Endothelial cell of umbilical vein (primary cell): ENCODE data around the gene PURB. TPM values are rescaled to one million over a fixed set of nuclear protein-coding genes. Genes with fewer than 3 reads are reported as not detected.

Source experiments
- BruUV-seq: library from RNA; stranded (reverse); fragments of 400-500 nt; replicated peaks from 2 replicates; lab custom pipeline; 2021; lab: Mats Ljungman, UMichigan
- CTCF ChIA-PET: fragments of 300-600, 350-600 bp; sonication (Branson Sonifier 250); formaldehyde crosslinking; loops from one replicate; lab custom pipeline; 2021; ENCODE audit warnings: antibody characterized with exemption, inconsistent platforms; lab: Charles Lee
- POLR2A ChIA-PET: fragments of 300-600, 350-600 bp; sonication (Branson Sonifier 250); formaldehyde crosslinking; loops from one replicate; lab custom pipeline; 2021; ENCODE audit warnings: antibody characterized with exemption, inconsistent platforms; lab: Charles Lee
- DNase-seq: peaks from one replicate; pipeline ENCODE4 v3.0.0-alpha.2; 2011; ENCODE audit warnings: low read depth, low spot score
- FAIRE-seq: peaks from 2 replicates; lab custom pipeline; 2011; peaks lifted over from hg19 to GRCh38; lab: Jason Lieb, UNC
- H2AFZ ChIP-seq: 2 replicates; pipeline ENCODE4 v1.6.0; 2012; ENCODE audit warnings: low read depth, low read length, control low read depth, inconsistent platforms
- H3K27ac ChIP-seq: 2 replicates; pipeline ENCODE4 v1.5.1; 2011; ENCODE audit warnings: low read depth, mild to moderate bottlenecking, control low read depth, low read length, moderate library complexity; ENCODE audit not compliant: insufficient read depth
- H3K27me3 ChIP-seq, 2 experiments: 2 replicates each; pipeline versions ENCODE4 v1.6.0 to v1.6.1; 2011; ENCODE audit warnings: low read length in 2 of 2, mixed read lengths in 1 of 2; ENCODE audit not compliant: control insufficient read depth in 2 of 2, insufficient read depth in 2 of 2
- H3K36me3 ChIP-seq, 2 experiments: 2 replicates in 1 of 2; 3 replicates in 1 of 2; pipeline ENCODE4 v1.5.1; 2011; ENCODE audit warnings: low read length in 2 of 2, mild to moderate bottlenecking in 1 of 2, moderate library complexity in 1 of 2; ENCODE audit not compliant: control insufficient read depth in 2 of 2, insufficient read depth in 2 of 2; ENCODE audit errors: extremely low read depth in 1 of 2
- H3K4me1 ChIP-seq: 3 replicates; pipeline ENCODE4 v1.5.1; 2011; ENCODE audit warnings: mild to moderate bottlenecking, low read length; ENCODE audit not compliant: control insufficient read depth, insufficient read depth; ENCODE audit errors: extremely low read depth
- H3K4me2 ChIP-seq: 2 replicates; pipeline ENCODE4 v1.6.1; 2011; ENCODE audit warnings: low read length, control low read depth, mixed read lengths; ENCODE audit not compliant: insufficient read depth
- H3K4me3 ChIP-seq, 3 experiments: fragments of 200-600 bp in 1 of 3; sonication (generic), shearing (Covaris generic) in 1 of 3; replicated peaks in 1 of 3; 2 replicates each; pipeline ENCODE4 v1.5.1; 2011 to 2016; ENCODE audit warnings: control low read depth in 3 of 3, low read length in 3 of 3, mild to moderate bottlenecking in 2 of 3, inconsistent platforms in 1 of 3, low read depth in 1 of 3, moderate library complexity in 1 of 3; ENCODE audit not compliant: insufficient read depth in 1 of 3
- H3K79me2 ChIP-seq: 2 replicates; pipeline ENCODE4 v1.6.0; 2012; ENCODE audit warnings: low read length, inconsistent platforms; ENCODE audit not compliant: control insufficient read depth, insufficient read depth
- H3K9ac ChIP-seq: replicated peaks from 2 replicates; pipeline ENCODE3; 2011; ENCODE audit warnings: low read length, control low read depth; ENCODE audit not compliant: insufficient read depth; ENCODE audit errors: extremely low read depth
- H3K9me1 ChIP-seq: replicated peaks from 3 replicates; pipeline ENCODE4 v1.6.0; 2011; ENCODE audit warnings: mild to moderate bottlenecking, low read length; ENCODE audit not compliant: control insufficient read depth, insufficient read depth; ENCODE audit errors: extremely low read depth
- H3K9me3 ChIP-seq: replicated peaks from 2 replicates; pipeline ENCODE4 v1.5.1; 2012; ENCODE audit warnings: low read length, inconsistent platforms; ENCODE audit not compliant: control insufficient read depth, insufficient read depth
- H4K20me1 ChIP-seq: replicated peaks from 2 replicates; pipeline ENCODE3; 2011; ENCODE audit warnings: mild to moderate bottlenecking, low read length; ENCODE audit not compliant: control insufficient read depth, insufficient read depth; ENCODE audit errors: extremely low read depth
- CTCF ChIP-seq, 2 donors: IDR thresholded peaks; 1 replicate in 1 of 2; 2 replicates in 1 of 2; pipeline ENCODE4 v1.5.1; 2011; ENCODE audit warnings: low read length in 2 of 2, mild to moderate bottlenecking in 2 of 2, moderate library complexity in 2 of 2, control low read depth in 1 of 2, inconsistent platforms in 1 of 2, low read depth in 1 of 2; ENCODE audit not compliant: insufficient read depth in 1 of 2; ENCODE audit errors: extremely low read depth in 1 of 2
- EZH2 ChIP-seq: IDR thresholded peaks from 2 replicates; pipeline ENCODE4 v1.6.1; 2012; ENCODE audit warnings: borderline replicate concordance, low read depth, mild to moderate bottlenecking, moderate library complexity, low read length, inconsistent platforms; ENCODE audit not compliant: severe bottlenecking
- GATA2 ChIP-seq: IDR thresholded peaks from 2 replicates; pipeline ENCODE4 v1.7.0; 2011; ENCODE audit warnings: low read depth, mild to moderate bottlenecking, moderate library complexity, mixed read lengths, low read length; ENCODE audit not compliant: insufficient read length, insufficient read depth
- JUN ChIP-seq: IDR thresholded peaks from 2 replicates; pipeline ENCODE4 v1.6.1; 2011; ENCODE audit warnings: borderline replicate concordance, low read depth; ENCODE audit not compliant: insufficient read length, insufficient read depth
- MYC ChIP-seq: IDR thresholded peaks from one replicate; pipeline ENCODE4 v1.6.1; 2011; ENCODE audit warnings: mild to moderate bottlenecking, low read depth, low read length
- POLR2A ChIP-seq: IDR thresholded peaks from 2 replicates; pipeline ENCODE4 v1.6.1; 2012; ENCODE audit warnings: low read depth, mild to moderate bottlenecking, control low read depth, low read length
- POLR2AphosphoS5 ChIP-seq: IDR thresholded peaks from 2 replicates; pipeline ENCODE4 v1.6.1; 2012; ENCODE audit warnings: low read depth, mild to moderate bottlenecking, control low read depth, low read length, moderate library complexity; ENCODE audit not compliant: insufficient read depth
- dilution Hi-C: fragments of 300-500 bp; cut with MboI; formaldehyde crosslinking; loops from one replicate; pipeline ENCODE4 v1.15.0; 2019; ENCODE audit warnings: low sequenced_read_pairs; ENCODE audit not compliant: extremely low pct_ligation_motif_present
- intact Hi-C: fragments of 100-400 bp; cut with micrococcal nuclease; formaldehyde crosslinking; loops from one replicate; pipeline ENCODE4 v1.10.0; 2022
- polyA plus RNA-seq, 4 experiments: library from polyadenylated mRNA; depleted of rRNA in 3 of 4; stranded (reverse) in 3 of 4; unstranded in 1 of 4; fragments of >200 nt; gene quantifications; 2 replicates each; pipeline versions ENCODE4 v1.2.1 to v1.2.3, GENCODE V29; 2011 to 2012; ENCODE audit warnings: missing spikeins in 1 of 4
- total RNA-seq: library from RNA; stranded (reverse); gene quantifications from 2 replicates; pipeline ENCODE4 v1.2.3, GENCODE V29; 2021
- TF ChIP-seq, protein P1 (sequence below): IDR thresholded peaks from 2 replicates; pipeline ENCODE4 v1.6.1; 2011; ENCODE audit not compliant: insufficient read depth, insufficient read length

PURB gene
- total and polyA plus RNA-seq, 2 donors (not counting 3 experiments of a cell fraction or from before 2014, with no cell fraction given): 2.7 to 25.5 TPM

- TF ChIP-seq GATA2: no peak
- TF ChIP-seq JUN: no peak
- no peak for TF ChIP-seq POLR2AphosphoS5
- no peak for TF ChIP-seq CTCF (IDR thresholded peaks at IDR 0.05; ENCODE audit: extremely low read depth in 1 of 2, insufficient read depth in 1 of 2, low read depth in 1 of 2, low read length in 2 of 2)
- no peak for TF ChIP-seq POLR2A
- TF ChIP-seq, protein P1, sequence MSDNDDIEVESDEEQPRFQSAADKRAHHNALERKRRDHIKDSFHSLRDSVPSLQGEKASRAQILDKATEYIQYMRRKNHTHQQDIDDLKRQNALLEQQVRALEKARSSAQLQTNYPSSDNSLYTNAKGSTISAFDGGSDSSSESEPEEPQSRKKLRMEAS: no peak
- no peak for TF ChIP-seq EZH2
- TF ChIP-seq MYC: no peak
- no peak for FAIRE-seq
- Histone ChIP-seq H3K79me2 (no peaks in the 10 kb centered on the region), H3K9ac (no peak overlapping the region), H3K4me3 (no peak overlapping the region), H3K9me3 (no peaks in the 10 kb centered on the region), H2AFZ (no peak overlapping the region), H3K27ac (no peak overlapping the region), H3K27me3 (no peaks in the 10 kb centered on the region), H3K4me1 (no peaks in the 10 kb centered on the region), H4K20me1 (no peaks in the 10 kb centered on the region), H3K4me2 (no peak overlapping the region), H3K9me1 (no peaks in the 10 kb centered on the region), H3K36me3 (no peaks in the 10 kb centered on the region)
- no TSS peak for BruUV-seq
- intact Hi-C loops (no loop called here), dilution Hi-C loops (no loop called here)
- CTCF ChIA-PET: interaction anchor here (0.9 to 1.1 kb wide), 2 partner anchors 14 to 283 kb away, joined by 3 read pairs; no protein-coding TSS in a partner anchor
- POLR2A ChIA-PET: no interaction called here
- no peak for DNase-seq
Measured at GRCh38 chr7:44853391-44853790, 31.9 kb downstream of the PURB start.
